ENCODE results near the gene SETD3. TPM values are rescaled to one million over a fixed set of nuclear protein-coding genes. Genes with fewer than 3 reads are reported as not detected.
A peak's percentile ranks its signal among the peaks of the same experiment; 100 is the strongest.

The SETD3 gene
- total and polyA plus RNA-seq, 10 of the 15 experiments (the other 5 are each of a cell fraction or from before 2014, with no cell fraction given), result 11.3 to 44.2 (median 36.5) TPM

DNA sequence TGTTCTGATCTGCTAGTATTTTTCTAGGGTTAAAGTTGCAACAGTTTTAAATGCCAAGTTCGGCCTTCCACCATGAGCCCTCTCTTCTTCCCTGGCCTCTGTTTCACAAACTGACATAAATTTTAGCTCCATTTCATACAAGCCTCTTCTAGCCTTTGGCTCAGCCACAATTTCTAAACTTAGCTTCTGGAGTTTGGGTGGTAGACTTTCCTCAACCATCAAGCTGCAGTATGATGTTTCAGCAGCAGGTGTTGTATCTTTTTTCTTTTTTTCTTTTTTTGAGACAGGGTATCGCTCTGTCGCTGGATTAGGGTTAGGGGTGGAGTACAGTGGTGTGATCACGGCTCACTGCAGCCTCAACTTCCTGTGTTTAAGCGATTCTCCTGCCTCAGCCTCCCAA is 29.4 kb downstream of the SETD3 start:
- CTCF ChIA-PET, result interaction anchor here (2.0 kb wide), 1 partner anchor 35 kb away, joined by 4 read pairs; no protein-coding TSS in a partner anchor
- no peak overlapping the region for H3K27ac ChIP-seq (ENCODE audit: control insufficient read depth, insufficient read depth)

More for the DNA sequence above, 29.4 kb downstream of the SETD3 start:
- no peak overlapping the region for H3K4me3 ChIP-seq
- H3K4me2 ChIP-seq (ENCODE audit: control insufficient read depth, insufficient read depth), result no peak overlapping the region
- no peaks in the 10 kb centered on the region for H3K79me2 ChIP-seq (ENCODE audit: control insufficient read depth, insufficient read depth, low read length)
- POLR2A ChIA-PET, result no interaction called here
- SMC1A ChIA-PET (ENCODE audit: uncharacterized antibody, unreplicated experiment), result interaction anchor here (0.5 kb wide), 1 partner anchor 914 kb away, joined by 3 read pairs; no protein-coding TSS in a partner anchor
- WGBS (ENCODE audit: insufficient coverage, insufficient replicate concordance, low lambda C conversion rate, missing lambda C conversion rate), result 95% methylated on average over 5 of the region's 5 CpGs
- H3K9me3 ChIP-seq (replicated peaks; ENCODE audit: control insufficient read depth, insufficient read depth, low read length), result no peaks in the 10 kb centered on the region
- no peaks in the 10 kb centered on the region for H4K20me1 ChIP-seq (ENCODE audit: control insufficient read depth, insufficient read depth)
- TSS peak; percentile 11 for BruUV-seq (replicated peaks)
- H3K36me3 ChIP-seq (ENCODE audit: control insufficient read depth in 2 of 2, insufficient read depth in 2 of 2, low read length in 1 of 2), result peaks cover 8 to 15% of the 10 kb centered on the region in 2 experiments; a peak in 3 of 4 replicates
- no peaks in the 10 kb centered on the region for H3K4me1 ChIP-seq (ENCODE audit: control insufficient read depth, insufficient read depth, low read length)
- ATAC-seq, result no peak
- TF ChIP-seq STAT1 (conservative IDR thresholded peaks at IDR 0.05) (no peak), SIX5 (IDR thresholded peaks at IDR 0.05; ENCODE audit: low read depth, low read length, severe bottlenecking) (no peak), ASH2L (IDR thresholded peaks at IDR 0.05; ENCODE audit: borderline replicate concordance, low read depth) (no peak), ESRRA (IDR thresholded peaks at IDR 0.05; ENCODE audit: low read length) (no peak), MLLT1 (IDR thresholded peaks at IDR 0.05) (no peak), ZNF274 (IDR thresholded peaks at IDR 0.05; ENCODE audit: insufficient read depth, insufficient read length) (no peak), FOS (IDR thresholded peaks at IDR 0.05; ENCODE audit: borderline replicate concordance, extremely low read depth, insufficient read length) (no peak), EED (IDR thresholded peaks at IDR 0.05; ENCODE audit: low read depth) (no peak), MYC (IDR thresholded peaks at IDR 0.05; ENCODE audit: insufficient read depth, insufficient read length, insufficient replicate concordance, low read length, severe bottlenecking) (no peak), POLR2AphosphoS5 (IDR thresholded peaks at IDR 0.05; ENCODE audit: low read length) (no peak), SMAD5 (IDR thresholded peaks at IDR 0.05; ENCODE audit: low read depth) (no peak), LARP7 (IDR thresholded peaks at IDR 0.05) (no peak)
- TF ChIP-seq, protein P1, sequence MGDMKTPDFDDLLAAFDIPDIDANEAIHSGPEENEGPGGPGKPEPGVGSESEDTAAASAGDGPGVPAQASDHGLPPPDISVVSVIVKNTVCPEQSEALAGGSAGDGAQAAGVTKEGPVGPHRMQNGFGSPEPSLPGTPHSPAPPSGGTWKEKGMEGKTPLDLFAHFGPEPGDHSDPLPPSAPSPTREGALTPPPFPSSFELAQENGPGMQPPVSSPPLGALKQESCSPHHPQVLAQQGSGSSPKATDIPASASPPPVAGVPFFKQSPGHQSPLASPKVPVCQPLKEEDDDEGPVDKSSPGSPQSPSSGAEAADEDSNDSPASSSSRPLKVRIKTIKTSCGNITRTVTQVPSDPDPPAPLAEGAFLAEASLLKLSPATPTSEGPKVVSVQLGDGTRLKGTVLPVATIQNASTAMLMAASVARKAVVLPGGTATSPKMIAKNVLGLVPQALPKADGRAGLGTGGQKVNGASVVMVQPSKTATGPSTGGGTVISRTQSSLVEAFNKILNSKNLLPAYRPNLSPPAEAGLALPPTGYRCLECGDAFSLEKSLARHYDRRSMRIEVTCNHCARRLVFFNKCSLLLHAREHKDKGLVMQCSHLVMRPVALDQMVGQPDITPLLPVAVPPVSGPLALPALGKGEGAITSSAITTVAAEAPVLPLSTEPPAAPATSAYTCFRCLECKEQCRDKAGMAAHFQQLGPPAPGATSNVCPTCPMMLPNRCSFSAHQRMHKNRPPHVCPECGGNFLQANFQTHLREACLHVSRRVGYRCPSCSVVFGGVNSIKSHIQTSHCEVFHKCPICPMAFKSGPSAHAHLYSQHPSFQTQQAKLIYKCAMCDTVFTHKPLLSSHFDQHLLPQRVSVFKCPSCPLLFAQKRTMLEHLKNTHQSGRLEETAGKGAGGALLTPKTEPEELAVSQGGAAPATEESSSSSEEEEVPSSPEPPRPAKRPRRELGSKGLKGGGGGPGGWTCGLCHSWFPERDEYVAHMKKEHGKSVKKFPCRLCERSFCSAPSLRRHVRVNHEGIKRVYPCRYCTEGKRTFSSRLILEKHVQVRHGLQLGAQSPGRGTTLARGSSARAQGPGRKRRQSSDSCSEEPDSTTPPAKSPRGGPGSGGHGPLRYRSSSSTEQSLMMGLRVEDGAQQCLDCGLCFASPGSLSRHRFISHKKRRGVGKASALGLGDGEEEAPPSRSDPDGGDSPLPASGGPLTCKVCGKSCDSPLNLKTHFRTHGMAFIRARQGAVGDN (IDR thresholded peaks at IDR 0.05), result no peak
- no peaks in the 10 kb centered on the region for H3K27me3 ChIP-seq (replicated peaks in 1 of 2; ENCODE audit: control insufficient read depth in 2 of 2, insufficient read depth in 2 of 2, low read length in 1 of 2)
- no peak for DNase-seq (ENCODE audit: low read depth, low spot score)
- FAIRE-seq, result no peak
- intact Hi-C loops (cut with micrococcal nuclease; ENCODE audit: unreplicated experiment) (no loop called here), in situ Hi-C loops (cut with MboI) (no loop called here)
- H3K9ac ChIP-seq (ENCODE audit: control insufficient read depth, insufficient read depth, low read length), result no peak overlapping the region
- RAD21 ChIA-PET (ENCODE audit: unreplicated experiment), result no interaction called here
- no peak overlapping the region for H2AFZ ChIP-seq (ENCODE audit: control insufficient read depth, low read depth, low read length)

Measured in GM12878 (cell line).